Activated CD8-positive, alpha-beta memory T cell treated with anti-CD3 and anti-CD28 coated beads for 24 hours (primary cell): Measurements from ENCODE around the gene GFI1B.
"Not testable (repeated sequence)": the region's sequence is repeated elsewhere in the genome, so short reads cannot be mapped to it uniquely, and the experiment has no call there.

Source experiments
- DNase-seq: peaks from one replicate; pipeline ENCODE4 v3.0.0-alpha.2; 2020

The GFI1B gene

GRCh38 chr9:132991351-132992300, 13.1 kb downstream of the GFI1B start:
- DNase-seq, result no peak

DNA sequence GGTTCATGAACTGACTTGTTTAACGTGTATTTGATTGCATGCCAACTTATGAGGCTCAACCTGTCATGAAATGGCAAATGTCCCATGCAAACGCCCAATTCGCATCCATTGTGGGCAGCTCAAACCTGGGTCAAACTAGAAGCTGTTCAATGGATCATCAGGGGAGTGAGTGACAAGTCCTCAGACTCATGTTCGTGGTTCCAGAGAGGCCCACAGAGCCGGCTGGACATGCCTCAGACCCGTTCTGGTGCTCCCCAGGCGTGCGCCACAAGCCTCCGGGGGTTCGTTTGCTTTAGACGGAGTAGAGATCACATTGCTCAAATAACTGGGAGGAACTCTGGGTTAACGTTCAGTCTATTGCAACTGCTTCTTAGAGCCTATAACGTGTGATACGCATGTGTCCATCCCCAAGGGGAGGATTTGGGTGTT, 15.0 kb downstream of the GFI1B start:
- no peak for DNase-seq

GRCh38 chr9:132994410-132995120, 16.1 kb downstream of the GFI1B start:
- no peak for DNase-seq

DNA sequence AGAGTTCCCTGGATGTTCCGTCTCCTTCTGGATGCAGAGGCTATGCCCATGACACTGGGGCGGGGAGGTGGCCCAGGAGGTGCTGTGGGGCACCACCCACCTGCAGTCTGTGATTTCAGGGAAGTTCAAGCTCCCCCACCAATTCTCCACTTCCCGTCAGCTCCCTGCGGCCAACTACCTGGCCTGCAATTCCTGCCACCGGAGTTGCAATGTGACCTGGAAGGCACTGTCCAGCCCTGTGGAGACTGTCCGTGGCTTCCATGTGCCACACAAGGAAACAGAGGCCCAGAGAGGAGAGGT, 16.6 kb downstream of the GFI1B start:
- DNase-seq, result no peak

GRCh38 chr9:132995879-132996278, 17.4 kb downstream of the GFI1B start:
- no peak for DNase-seq

DNA sequence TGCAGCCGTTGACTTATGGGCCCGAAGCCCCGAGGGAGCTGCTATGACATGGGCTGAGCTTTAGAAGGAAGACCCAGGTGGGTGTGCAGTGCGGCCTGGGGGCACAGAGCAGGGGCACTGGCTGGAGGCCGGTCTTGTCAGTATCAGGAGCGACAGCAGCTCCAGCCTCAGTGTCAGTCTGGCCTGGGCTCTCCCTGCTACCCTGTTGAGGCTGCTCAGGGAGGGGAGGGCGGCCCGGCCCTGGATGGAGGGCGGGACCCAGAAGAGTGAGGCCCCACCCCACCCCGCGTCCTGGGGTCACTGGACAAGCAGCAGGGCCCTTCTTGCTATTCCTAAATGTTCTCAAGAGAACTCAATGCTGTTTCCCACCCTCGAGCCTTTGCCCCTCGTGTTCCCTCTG, 18.0 kb downstream of the GFI1B start:
- DNase-seq, result no peak

DNA sequence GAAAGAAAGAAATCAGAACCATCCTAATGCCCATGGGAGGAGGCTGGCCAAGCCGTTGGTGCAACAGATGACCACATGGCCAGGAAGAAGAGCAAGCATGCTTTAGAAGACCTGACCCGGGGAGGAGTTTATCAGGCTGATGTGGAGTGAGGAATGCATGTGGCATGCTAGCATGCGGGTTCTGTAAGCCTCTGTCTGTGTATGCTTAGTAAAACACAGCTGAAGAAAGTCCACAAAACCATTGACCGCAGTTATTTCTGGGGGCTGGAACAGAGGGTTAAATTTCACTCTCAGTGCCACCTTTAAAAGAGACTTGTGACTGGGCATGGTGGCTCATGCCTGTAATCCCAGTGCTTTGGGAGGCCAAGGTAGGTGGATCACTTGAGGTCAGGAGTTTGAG, 19.1 kb downstream of the GFI1B start:
- DNase-seq, result no peak

- DNase-seq, result not testable (repeated sequence)
Observed at GRCh38 chr9:132998221-132998620, 19.7 kb downstream of the GFI1B start.

- DNase-seq, result no peak
Observed at GRCh38 chr9:132998831-132999635, 20.5 kb downstream of the GFI1B start.

- no peak for DNase-seq
Observed at GRCh38 chr9:133002147-133003070, 23.9 kb downstream of the GFI1B start.

DNA sequence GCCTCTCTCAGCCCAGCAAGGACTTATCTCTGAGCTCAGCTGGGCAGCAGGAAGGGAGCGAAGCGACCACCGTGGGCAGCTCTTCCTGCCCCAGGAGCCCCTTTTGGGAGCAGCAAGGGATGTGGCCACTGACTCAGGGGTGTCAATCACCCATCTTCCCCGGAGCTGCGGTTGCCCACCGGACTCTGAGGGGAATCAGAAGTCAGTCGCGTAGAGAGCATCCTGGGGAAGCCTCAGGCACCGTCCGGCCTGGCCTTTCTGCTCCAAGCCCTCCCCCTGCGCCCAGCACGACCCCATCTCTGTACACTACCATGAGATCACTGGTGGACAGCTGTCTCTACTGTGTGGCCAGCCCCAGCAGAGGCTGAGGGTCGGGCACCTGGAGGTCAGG, 24.6 kb downstream of the GFI1B start:
- DNase-seq, result no peak

GRCh38 chr9:133003671-133004090, 25.2 kb downstream of the GFI1B start:
- no peak for DNase-seq

DNA sequence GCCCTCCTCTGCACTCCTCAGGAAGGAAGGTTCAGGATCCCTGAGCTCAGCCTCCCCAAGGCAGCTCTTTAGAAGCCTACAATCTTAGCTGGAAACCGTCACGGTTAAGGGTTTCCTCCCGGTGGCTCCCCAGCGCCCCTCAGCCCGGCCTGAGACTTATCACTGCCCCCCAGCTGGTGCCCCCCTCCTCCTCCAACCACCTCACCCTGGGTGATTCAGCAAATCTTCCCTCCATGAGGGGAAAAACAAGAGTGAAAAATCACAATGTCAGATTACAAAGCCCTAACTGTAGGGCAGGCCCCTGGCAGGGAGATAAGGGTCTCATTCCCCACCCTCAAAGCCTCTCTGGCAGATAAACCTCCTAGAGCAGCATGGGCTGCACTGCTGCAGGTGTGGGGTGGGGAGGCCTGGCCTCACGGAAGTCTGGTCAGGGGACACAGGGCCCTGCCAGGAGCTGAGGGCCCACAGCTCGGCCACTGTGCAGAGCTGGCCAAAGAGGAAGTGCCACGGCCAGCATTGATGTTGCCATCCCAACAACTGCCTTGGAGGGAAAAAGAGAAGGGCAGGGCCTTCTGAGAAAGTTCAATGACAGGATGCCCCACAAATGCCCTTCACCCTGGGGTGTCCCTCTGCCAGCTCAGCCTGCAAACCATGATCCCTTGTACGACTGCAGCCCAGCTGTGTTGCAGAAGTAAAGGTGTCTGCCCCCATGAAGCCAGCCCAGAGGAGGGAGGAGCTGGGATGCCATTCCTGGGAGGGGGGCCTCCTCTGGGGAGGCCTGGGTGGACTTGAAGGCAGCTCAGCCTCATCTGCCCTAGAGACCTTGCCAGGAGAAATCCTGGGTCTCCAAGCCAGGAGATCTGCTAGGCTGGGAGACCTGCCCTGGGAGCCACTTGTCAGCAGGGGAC, 25.9 kb downstream of the GFI1B start:
- no peak for DNase-seq

- DNase-seq, result no peak
Observed at GRCh38 chr9:133004999-133005760, 26.7 kb downstream of the GFI1B start.

- DNase-seq, result no peak
Observed at GRCh38 chr9:133005957-133006356, 27.5 kb downstream of the GFI1B start.

DNA sequence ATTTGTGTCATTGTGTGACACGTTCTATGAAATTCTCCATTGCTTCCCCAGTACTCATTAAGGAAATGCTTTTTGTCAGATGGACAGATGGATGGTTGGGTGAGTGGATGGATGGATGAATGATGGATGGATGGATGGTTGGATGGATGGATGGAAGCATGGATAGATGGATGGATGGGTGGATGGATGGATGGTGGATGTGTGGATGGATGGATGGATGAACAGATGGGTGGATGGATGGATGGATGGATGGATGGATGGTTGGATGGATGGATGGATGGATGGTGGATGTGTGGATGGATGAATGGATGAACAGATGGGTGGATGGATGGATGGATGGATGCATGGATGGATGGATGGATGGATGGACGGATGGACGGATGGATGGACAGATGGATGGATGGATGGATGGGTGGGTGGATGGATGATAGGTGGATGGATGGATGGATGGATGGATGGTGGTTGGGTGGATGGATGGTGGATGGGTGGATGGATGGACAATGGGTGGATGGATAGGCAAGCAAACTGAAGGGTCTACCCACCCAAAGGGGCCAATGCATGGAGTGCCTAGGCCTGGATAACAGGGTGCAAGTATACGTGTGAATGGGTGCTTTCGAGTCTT, 28.3 kb downstream of the GFI1B start:
- DNase-seq, result no peak

DNA sequence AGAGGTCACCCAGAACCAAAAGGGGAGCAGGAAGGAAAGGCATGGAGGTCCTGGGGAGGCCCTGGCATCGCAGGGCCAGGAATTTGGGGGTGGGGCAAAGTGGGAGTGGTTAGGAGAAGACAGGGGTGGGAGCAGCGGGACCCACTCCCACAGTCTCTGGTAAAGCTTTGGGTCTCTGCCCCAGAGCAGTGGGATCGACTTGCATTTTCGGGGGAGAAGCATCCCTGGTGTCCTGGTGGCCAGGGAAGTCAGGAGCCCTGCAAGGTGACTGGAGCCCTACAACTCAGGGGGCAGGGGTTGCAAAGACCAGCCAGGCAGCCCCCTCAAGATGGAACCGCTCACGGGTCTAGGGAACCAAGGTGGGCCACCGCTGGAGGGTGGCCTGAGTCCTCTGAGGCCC, 29.9 kb downstream of the GFI1B start:
- no peak for DNase-seq

- DNase-seq, result no peak
Observed at GRCh38 chr9:133008824-133009223, 30.3 kb downstream of the GFI1B start.

DNA sequence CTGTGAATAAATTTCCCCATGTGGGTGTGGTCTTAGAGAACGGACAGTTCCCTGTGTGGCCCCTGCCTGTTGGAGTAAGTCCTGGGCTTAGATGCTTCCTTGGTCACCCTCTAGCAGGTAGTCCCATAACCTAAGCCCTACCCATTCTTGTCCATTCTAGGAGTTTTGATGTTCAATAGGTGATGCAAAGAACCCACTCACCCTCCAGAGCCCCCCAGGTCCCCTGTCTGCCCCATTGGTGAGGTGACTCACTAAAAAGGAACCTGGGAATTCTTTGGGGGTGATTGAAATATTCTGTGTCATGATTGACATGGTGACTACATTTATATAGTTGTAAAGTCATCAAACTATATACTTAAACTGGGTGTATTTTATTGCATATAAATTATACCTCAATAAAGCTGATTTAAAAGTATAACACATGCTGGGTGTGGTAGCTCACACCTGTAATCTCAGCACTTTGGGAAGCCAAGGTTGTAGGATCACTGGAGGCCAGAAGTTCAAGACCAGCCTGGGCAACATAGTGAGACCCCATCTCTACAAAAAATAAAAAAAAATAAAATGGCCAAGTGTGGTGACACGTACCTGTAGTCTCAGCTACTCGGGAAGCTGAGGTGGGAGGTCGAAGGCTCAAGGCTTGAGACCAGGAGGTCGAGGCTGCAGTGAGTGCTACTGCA, 31.6 kb downstream of the GFI1B start:
- DNase-seq, result no peak
